BE2C (cell line): Measurements from ENCODE around the gene CIRBP.
A peak's percentile ranks its signal among the peaks of the same experiment; 100 is the strongest.

Experiments
- DNase-seq: peaks from one replicate; pipeline ENCODE4 v3.0.0-alpha.2; 2020
- H3K27me3 ChIP-seq: fragments of 250-450 bp; sonication (Bioruptor Pico); 2 replicates; pipeline ENCODE4 v1.5.1; 2020; ENCODE audit warnings: mild to moderate bottlenecking
- H3K36me3 ChIP-seq: fragments of 250-450 bp; sonication (Bioruptor Pico); 2 replicates; pipeline ENCODE4 v1.5.1; 2020; ENCODE audit warnings: mild to moderate bottlenecking
- H3K4me1 ChIP-seq: fragments of 250-450 bp; sonication (Bioruptor Pico); 2 replicates; pipeline ENCODE4 v1.5.1; 2020
- H3K4me3 ChIP-seq: 2 replicates; pipeline ENCODE4 v1.5.1; 2011; ENCODE audit warnings: low read depth, low read length
- H3K9me3 ChIP-seq: fragments of 250-450 bp; sonication (Bioruptor Pico); 2 replicates; pipeline ENCODE4 v1.5.1; 2020
- CTCF ChIP-seq: IDR thresholded peaks from 2 replicates; pipeline ENCODE4 v1.5.1; 2012; ENCODE audit warnings: mild to moderate bottlenecking, low read depth, low read length

Gene CIRBP

GRCh38 chr19:1265615-1266128, 3.5 kb upstream of the CIRBP start:
- no peaks in the 10 kb centered on the region for H3K9me3 ChIP-seq
- peaks cover 4% of the 10 kb centered on the region for H3K36me3 ChIP-seq
- peaks cover 3% of the 10 kb centered on the region; the same call in 1 of the 2 replicates for H3K27me3 ChIP-seq
- H3K4me3 ChIP-seq = peak overlapping the region; percentile 59
- peaks cover 50% of the 10 kb centered on the region for H3K4me1 ChIP-seq
- DNase-seq = peak; percentile 68
- no peak for TF ChIP-seq CTCF

GRCh38 chr19:1266129-1266915, 2.8 kb upstream of the CIRBP start:
- TF ChIP-seq CTCF = no peak
- peaks cover 52% of the 10 kb centered on the region for H3K4me1 ChIP-seq
- peak; percentile 92 for DNase-seq
- H3K4me3 ChIP-seq = peak overlapping the region; percentile 59
- H3K9me3 ChIP-seq = no peaks in the 10 kb centered on the region
- peaks cover 3% of the 10 kb centered on the region; the same call in 1 of the 2 replicates for H3K27me3 ChIP-seq
- H3K36me3 ChIP-seq = peaks cover 10% of the 10 kb centered on the region

GRCh38 chr19:1266916-1267476, 2.1 kb upstream of the CIRBP start:
- Histone ChIP-seq H3K9me3 (no peaks in the 10 kb centered on the region), H3K36me3 (peaks cover 17% of the 10 kb centered on the region), H3K27me3 (peaks cover 3% of the 10 kb centered on the region; the same call in 1 of the 2 replicates), H3K4me1 (peaks cover 45% of the 10 kb centered on the region), H3K4me3 (peak overlapping the region; percentile 59)
- peak; percentile 66 for TF ChIP-seq CTCF
- DNase-seq = peak; percentile 74

GRCh38 chr19:1267477-1268225, 1.5 kb upstream of the CIRBP start:
- TF ChIP-seq CTCF = no peak
- no peak for DNase-seq
- Histone ChIP-seq H3K4me1 (peaks cover 38% of the 10 kb centered on the region), H3K36me3 (peaks cover 21% of the 10 kb centered on the region), H3K27me3 (peaks cover 3% of the 10 kb centered on the region; the same call in 1 of the 2 replicates), H3K4me3 (peak overlapping the region; percentile 23; the same call in 1 of the 2 replicates), H3K9me3 (no peaks in the 10 kb centered on the region)

- Histone ChIP-seq H3K4me1 (peaks cover 31% of the 10 kb centered on the region), H3K4me3 (no peak overlapping the region)
Measured at GRCh38 chr19:1268226-1269064, 687 bp upstream of the CIRBP start.

More at GRCh38 chr19:1268226-1269064, 687 bp upstream of the CIRBP start:
- no peaks in the 10 kb centered on the region for H3K9me3 ChIP-seq
- DNase-seq = no peak
- H3K36me3 ChIP-seq = peaks cover 28% of the 10 kb centered on the region
- no peak for TF ChIP-seq CTCF
- H3K27me3 ChIP-seq = peaks cover 3% of the 10 kb centered on the region; the same call in 1 of the 2 replicates
